ENCODE results near the gene MRPL48. TPM values are rescaled to one million over a fixed set of nuclear protein-coding genes. Genes with fewer than 3 reads are reported as not detected.

The MRPL48 gene
- total and polyA plus RNA-seq, 7 donors, result 23.8 to 35.2 (median 26.4) TPM

DNA sequence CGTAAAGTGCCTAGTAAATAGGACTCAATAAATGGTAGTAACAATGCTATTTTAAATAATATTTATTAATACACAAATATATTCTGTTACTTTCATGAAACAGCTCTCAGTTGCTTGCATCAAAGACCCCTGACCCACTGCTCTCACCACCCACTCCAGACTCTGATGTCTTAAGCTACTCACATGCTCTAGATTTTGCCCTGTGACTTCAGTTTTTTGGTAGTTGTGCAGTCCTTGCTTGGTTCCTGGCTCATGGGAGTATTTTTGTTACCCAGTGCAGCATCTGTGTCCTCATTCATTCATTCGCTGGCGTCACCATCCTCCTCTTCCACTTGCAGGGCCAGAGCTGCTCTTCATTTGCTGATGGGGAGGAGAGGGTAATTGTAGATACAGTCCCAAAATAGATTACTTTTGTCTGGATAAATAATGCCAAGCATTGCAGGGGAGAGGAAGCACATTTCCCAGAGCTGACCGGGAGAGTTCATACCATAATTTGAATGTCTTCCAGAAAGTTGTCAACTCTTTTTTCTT, 12.7 kb downstream of the MRPL48 start:
- H3K27me3 ChIP-seq (ENCODE audit: insufficient read depth in 3 of 3, low read length in 2 of 3), result no peaks in the 10 kb centered on the region
- no peak overlapping the region for H3K4me3 ChIP-seq
- no peaks in the 10 kb centered on the region for H3K36me3 ChIP-seq (ENCODE audit: insufficient read depth in 1 of 2, low read depth in 1 of 2)
- DNase-seq (no peak), ATAC-seq (no peak)
- 69 to 78% (median 69%) methylated on average over 4 of the region's 4 CpGs for WGBS, 3 donors
- intact Hi-C loops (cut with DNase I), result no loop called here
- no peaks in the 10 kb centered on the region for H3K9me3 ChIP-seq
- no peak overlapping the region for H3K27ac ChIP-seq
- peaks cover 11% of the 10 kb centered on the region for H3K4me1 ChIP-seq
- TF ChIP-seq CTCF (IDR thresholded peaks at IDR 0.05), result no peak

DNA sequence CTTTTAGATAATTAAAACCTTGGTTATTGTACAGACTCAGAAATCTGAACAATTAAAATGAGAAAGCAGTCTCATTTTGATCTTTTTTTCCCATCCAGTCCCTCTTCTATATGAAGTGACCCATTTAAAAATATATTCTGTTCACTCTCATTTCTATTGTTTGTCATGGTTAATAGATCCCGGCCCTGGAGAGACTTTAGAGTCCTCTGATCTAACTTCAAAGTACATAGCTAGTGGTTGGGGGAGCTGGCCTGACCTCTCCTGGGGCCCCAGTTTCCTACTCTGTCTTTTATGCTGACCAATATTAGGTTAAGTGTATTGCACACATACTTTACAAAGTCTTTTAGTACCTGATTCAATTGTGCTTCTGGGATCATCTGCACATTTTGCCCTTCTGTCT, 13.5 kb downstream of the MRPL48 start:
- Histone ChIP-seq H3K4me1 (peaks cover 11% of the 10 kb centered on the region), H3K36me3 (ENCODE audit: insufficient read depth in 1 of 2, low read depth in 1 of 2) (peaks cover 0 to 7% of the 10 kb centered on the region in 2 donors), H3K27me3 (ENCODE audit: insufficient read depth in 3 of 3, low read length in 2 of 3) (no peaks in the 10 kb centered on the region), H3K4me3 (no peak overlapping the region), H3K27ac (no peak overlapping the region), H3K9me3 (no peaks in the 10 kb centered on the region)
- no peak for TF ChIP-seq CTCF (IDR thresholded peaks at IDR 0.05)
- WGBS, 3 donors, result 66 to 83% (median 76%) methylated on average over 1 of the region's 1 CpG
- DNase-seq (no peak), ATAC-seq (no peak)
- intact Hi-C loops (cut with DNase I), result no loop called here

DNA sequence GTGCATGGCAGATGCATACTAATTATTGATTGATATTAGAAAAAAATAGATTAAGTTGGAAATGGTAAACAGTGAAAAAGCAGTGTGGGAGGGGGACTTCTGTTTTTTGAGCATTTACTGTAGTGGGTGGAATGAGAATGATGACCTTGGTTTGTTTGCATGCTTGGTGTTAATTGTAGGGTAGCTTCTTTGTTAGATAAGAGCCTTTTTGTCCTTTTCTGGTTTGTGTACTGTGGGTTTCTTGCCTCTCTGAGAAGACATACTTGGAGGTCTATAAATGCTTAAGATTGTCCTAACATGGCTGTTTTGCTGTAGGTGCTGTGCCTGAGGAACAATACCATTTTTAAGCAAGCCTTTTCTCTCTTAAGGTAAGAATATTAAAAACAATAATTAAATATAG, 17.0 kb downstream of the MRPL48 start:
- TF ChIP-seq CTCF (IDR thresholded peaks at IDR 0.05), result no peak
- ATAC-seq, result no peak
- Histone ChIP-seq H3K4me3 (no peak overlapping the region), H3K36me3 (ENCODE audit: insufficient read depth in 1 of 2, low read depth in 1 of 2) (peaks cover 0 to 38% of the 10 kb centered on the region in 2 donors), H3K27me3 (ENCODE audit: insufficient read depth in 3 of 3, low read length in 2 of 3) (no peaks in the 10 kb centered on the region), H3K27ac (no peak overlapping the region), H3K9me3 (no peaks in the 10 kb centered on the region), H3K4me1 (no peaks in the 10 kb centered on the region)
- intact Hi-C loops (cut with DNase I), result no loop called here
- DNase-seq, result no peak

GRCh38 chr11:73808052-73808451, 20.4 kb downstream of the MRPL48 start:
- no peak for TF ChIP-seq CTCF (IDR thresholded peaks at IDR 0.05)
- intact Hi-C loops (cut with DNase I), result no loop called here
- 93 to 97% (median 96%) methylated on average over 1 of the region's 1 CpG for WGBS, 3 donors

GRCh38 chr11:73810637-73811036, 23.0 kb downstream of the MRPL48 start:
- H3K27ac ChIP-seq, result no peak overlapping the region
- H3K9me3 ChIP-seq, result no peaks in the 10 kb centered on the region
- WGBS, 3 donors, result 89 to 94% (median 92%) methylated on average over 1 of the region's 1 CpG
- H3K4me3 ChIP-seq, result no peak overlapping the region
- H3K36me3 ChIP-seq (ENCODE audit: insufficient read depth in 1 of 2, low read depth in 1 of 2), result peaks cover 0 to 40% of the 10 kb centered on the region in 2 donors
- no peaks in the 10 kb centered on the region for H3K4me1 ChIP-seq
- intact Hi-C loops (cut with DNase I), result no loop called here
- ATAC-seq, result no peak
- no peak for TF ChIP-seq CTCF (IDR thresholded peaks at IDR 0.05)
- DNase-seq, result no peak
- no peaks in the 10 kb centered on the region for H3K27me3 ChIP-seq (ENCODE audit: insufficient read depth in 3 of 3, low read length in 2 of 3)

More at GRCh38 chr11:73808052-73808451, 20.4 kb downstream of the MRPL48 start:
- H3K27ac ChIP-seq, result no peak overlapping the region
- DNase-seq (no peak), ATAC-seq (no peak)
- no peaks in the 10 kb centered on the region for H3K9me3 ChIP-seq
- H3K4me3 ChIP-seq, result no peak overlapping the region
- no peaks in the 10 kb centered on the region for H3K4me1 ChIP-seq
- no peaks in the 10 kb centered on the region for H3K27me3 ChIP-seq (ENCODE audit: insufficient read depth in 3 of 3, low read length in 2 of 3)
- H3K36me3 ChIP-seq (ENCODE audit: insufficient read depth in 1 of 2, low read depth in 1 of 2), result peaks cover 0 to 42% of the 10 kb centered on the region in 2 donors
